H1 (cell line): ENCODE measurements around the gene ATXN7L3. TPM values are rescaled to one million over a fixed set of nuclear protein-coding genes. Genes with fewer than 3 reads are reported as not detected.

Source experiments
- CTCF ChIA-PET: fragments of 300-600 bp; sonication (Branson Sonifier 250); formaldehyde crosslinking; loops from one replicate; lab custom pipeline; 2021; ENCODE audit not compliant: partially characterized antibody; lab: Charles Lee
- POLR2A ChIA-PET: fragments of 300-600 bp; sonication (Branson Sonifier 250); formaldehyde crosslinking; loops from one replicate; lab custom pipeline; 2021; ENCODE audit warnings: inconsistent platforms; ENCODE audit not compliant: partially characterized antibody; lab: Charles Lee
- DNase-seq, 2 experiments: peaks; one replicate each; pipeline versions ENCODE4 v3.0.0 to v3.0.0-alpha.2; 2010 to 2022; ENCODE audit warnings: low spot score in 2 of 2, low read depth in 1 of 2, mixed read lengths in 1 of 2
- FAIRE-seq: peaks from 2 replicates; lab custom pipeline; 2011; peaks lifted over from hg19 to GRCh38; lab: Jason Lieb, UNC
- H2AFZ ChIP-seq: 2 replicates; pipeline ENCODE4 v1.8.1; 2012; ENCODE audit warnings: low read length, inconsistent platforms
- H2AK5ac ChIP-seq: 2 replicates; pipeline ENCODE4 v1.6.1; 2013; ENCODE audit warnings: low read depth, low read length
- H2BK120ac ChIP-seq: replicated peaks from 2 replicates; pipeline ENCODE3; 2013; ENCODE audit warnings: low read depth, low read length, inconsistent platforms
- H2BK12ac ChIP-seq: 2 replicates; pipeline ENCODE4 v1.6.1; 2013; ENCODE audit warnings: low read depth, low read length
- H2BK15ac ChIP-seq: 2 replicates; pipeline ENCODE4 v1.6.1; 2013; ENCODE audit warnings: low read length
- H2BK20ac ChIP-seq: 2 replicates; pipeline ENCODE4 v1.6.1; 2013; ENCODE audit warnings: low read length
- H2BK5ac ChIP-seq: 2 replicates; pipeline ENCODE4 v1.6.1; 2013; ENCODE audit warnings: low read depth, low read length
- H3K14ac ChIP-seq: 2 replicates; pipeline ENCODE4 v1.6.1; 2013; ENCODE audit warnings: inconsistent platforms; ENCODE audit not compliant: insufficient read length
- H3K18ac ChIP-seq: 2 replicates; pipeline ENCODE4 v1.6.1; 2013; ENCODE audit warnings: low read length; ENCODE audit errors: extremely low read depth
- H3K23ac ChIP-seq: 2 replicates; pipeline ENCODE4 v1.6.1; 2013; ENCODE audit warnings: inconsistent platforms; ENCODE audit not compliant: insufficient read length
- H3K23me2 ChIP-seq: 2 replicates; pipeline ENCODE4 v1.6.1; 2013; ENCODE audit warnings: low read depth, low read length
- H3K27ac ChIP-seq: 2 replicates; pipeline ENCODE4 v1.6.1; 2011; ENCODE audit warnings: low read depth, low read length, inconsistent platforms
- H3K27me3 ChIP-seq, 4 experiments: replicated peaks in 1 of 4; 1 replicate in 1 of 4; 2 replicates in 3 of 4; pipeline versions ENCODE4 v1.6.1 to v1.8.1; 2011 to 2013; ENCODE audit warnings: low read length in 3 of 4, mild to moderate bottlenecking in 3 of 4, inconsistent platforms in 2 of 4, mixed read lengths in 2 of 4, moderate library complexity in 1 of 4; ENCODE audit not compliant: control insufficient read depth in 3 of 4, insufficient read depth in 3 of 4; ENCODE audit errors: extremely low read depth in 1 of 4
- H3K36me3 ChIP-seq, 4 experiments: 2 replicates each; pipeline versions ENCODE4 v1.6.1 to v1.8.1; 2011 to 2013; ENCODE audit warnings: mild to moderate bottlenecking in 4 of 4, low read length in 3 of 4, moderate library complexity in 2 of 4, control low read depth in 1 of 4, inconsistent platforms in 1 of 4; ENCODE audit not compliant: insufficient read depth in 4 of 4, control insufficient read depth in 2 of 4
- H3K4ac ChIP-seq: replicated peaks from 2 replicates; pipeline ENCODE3; 2013; ENCODE audit warnings: low read length, low read depth, mixed read lengths, inconsistent platforms; ENCODE audit not compliant: insufficient read length
- H3K4me1 ChIP-seq, 4 experiments: replicated peaks in 1 of 4; 1 replicate in 1 of 4; 2 replicates in 3 of 4; pipeline versions ENCODE4 v1.6.1 to v1.8.1; 2011 to 2013; ENCODE audit warnings: low read length in 3 of 4, inconsistent platforms in 2 of 4, mixed read lengths in 1 of 4; ENCODE audit not compliant: insufficient read depth in 4 of 4, control insufficient read depth in 3 of 4
- H3K4me2 ChIP-seq, 2 experiments: 2 replicates each; pipeline versions ENCODE4 v1.6.1 to v1.8.1; 2011 to 2013; ENCODE audit warnings: low read depth in 2 of 2, low read length in 2 of 2, control low read depth in 1 of 2, inconsistent platforms in 1 of 2, mild to moderate bottlenecking in 1 of 2; ENCODE audit not compliant: insufficient read depth in 1 of 2
- H3K4me3 ChIP-seq, 4 experiments: fragments of 200-600, 300-600 bp in 1 of 4; sonication (generic), shearing (Covaris generic), sonication (Bioruptor Twin) in 1 of 4; 2 replicates each; pipeline versions ENCODE4 v1.5.1 to v1.8.1; 2011 to 2016; ENCODE audit warnings: low read length in 4 of 4, low read depth in 3 of 4, control low read depth in 2 of 4, inconsistent platforms in 2 of 4, mild to moderate bottlenecking in 2 of 4, mixed read lengths in 1 of 4, moderate library complexity in 1 of 4; ENCODE audit not compliant: insufficient read depth in 2 of 4; ENCODE audit errors: extremely low read depth in 1 of 4
- H3K56ac ChIP-seq: replicated peaks from 2 replicates; pipeline ENCODE3; 2013; ENCODE audit warnings: low read depth, mild to moderate bottlenecking, mixed read lengths, low read length, inconsistent platforms; ENCODE audit not compliant: insufficient read length
- H3K79me1 ChIP-seq: 2 replicates; pipeline ENCODE4 v1.6.1; 2013; ENCODE audit warnings: low read depth, low read length, control low read depth
- H3K79me2 ChIP-seq, 2 experiments: 2 replicates each; pipeline versions ENCODE4 v1.6.1 to v1.8.1; 2012 to 2013; ENCODE audit warnings: low read length in 2 of 2, mild to moderate bottlenecking in 2 of 2, inconsistent platforms in 1 of 2; ENCODE audit not compliant: insufficient read depth in 2 of 2, control insufficient read depth in 1 of 2
- H3K9ac ChIP-seq, 4 experiments: replicated peaks in 1 of 4; 1 replicate in 1 of 4; 2 replicates in 3 of 4; pipeline versions ENCODE4 v1.6.1 to v1.8.1; 2011 to 2013; ENCODE audit warnings: low read depth in 3 of 4, low read length in 3 of 4, control low read depth in 2 of 4, mild to moderate bottlenecking in 2 of 4, moderate library complexity in 2 of 4, inconsistent platforms in 1 of 4; ENCODE audit errors: extremely low read depth in 1 of 4
- H3K9me3 ChIP-seq, 2 experiments: 2 replicates each; pipeline versions ENCODE4 v1.6.1 to v1.8.1; 2012 to 2013; ENCODE audit warnings: mild to moderate bottlenecking in 2 of 2, moderate library complexity in 2 of 2, control low read depth in 1 of 2, inconsistent platforms in 1 of 2, low read depth in 1 of 2, low read length in 1 of 2, mixed read lengths in 1 of 2; ENCODE audit not compliant: insufficient read depth in 2 of 2
- H4K20me1 ChIP-seq, 2 experiments: replicated peaks in 1 of 2; 2 replicates each; pipeline versions ENCODE3 to v1.8.1; 2011 to 2013; ENCODE audit warnings: inconsistent platforms in 2 of 2, low read length in 2 of 2, mild to moderate bottlenecking in 1 of 2; ENCODE audit not compliant: insufficient read depth in 2 of 2, control insufficient read depth in 1 of 2
- H4K5ac ChIP-seq: 2 replicates; pipeline ENCODE4 v1.6.1; 2013; ENCODE audit warnings: low read length, low read depth, mixed read lengths, inconsistent platforms; ENCODE audit not compliant: insufficient read length
- H4K8ac ChIP-seq: 2 replicates; pipeline ENCODE4 v1.8.0; 2013; ENCODE audit warnings: mild to moderate bottlenecking, moderate library complexity, low read length, inconsistent platforms; ENCODE audit not compliant: insufficient read depth; ENCODE audit errors: extremely low read depth
- H4K91ac ChIP-seq: replicated peaks from 2 replicates; pipeline ENCODE3; 2013; ENCODE audit warnings: low read length, mixed read lengths, inconsistent platforms; ENCODE audit not compliant: insufficient read length
- ASH2L ChIP-seq: fragments of 200-600, 300-600 bp; sonication (generic); IDR thresholded peaks from one replicate; pipeline ENCODE4 v1.7.1; 2017; ENCODE audit warnings: low read length
- ATF3 ChIP-seq: IDR thresholded peaks from 2 replicates; pipeline ENCODE4 v1.6.1; 2011; ENCODE audit warnings: low read depth, mild to moderate bottlenecking, low read length; ENCODE audit not compliant: insufficient read depth
- BACH1 ChIP-seq: IDR thresholded peaks from 2 replicates; pipeline ENCODE4 v1.6.1; 2012; ENCODE audit warnings: low read length, improper control_type of control experiment
- CBX5 ChIP-seq: fragments of 300-800, 300-1000 bp; sonication (generic); IDR thresholded peaks from 2 replicates; pipeline ENCODE4 v1.7.1; 2016; ENCODE audit warnings: antibody characterized with exemption, low read length, low read depth
- KDM4A ChIP-seq: IDR thresholded peaks from one replicate; pipeline ENCODE4 v1.7.1; 2012; ENCODE audit warnings: low read depth, mild to moderate bottlenecking, moderate library complexity, low read length, inconsistent platforms; ENCODE audit not compliant: severe bottlenecking
- KDM5A ChIP-seq: fragments of 200-600 bp; IDR thresholded peaks from 2 replicates; pipeline ENCODE4 v1.7.1; 2012; ENCODE audit warnings: mild to moderate bottlenecking, low read length, inconsistent platforms, mixed read lengths
- PHF8 ChIP-seq: fragments of 200-600 bp; sonication (generic); conservative IDR thresholded peaks from 2 replicates; pipeline ENCODE4 v1.7.1; 2012; ENCODE audit warnings: low read depth, mild to moderate bottlenecking, inconsistent platforms, low read length, moderate library complexity
- POLR2AphosphoS5 ChIP-seq: IDR thresholded peaks from 2 replicates; pipeline ENCODE4 v1.6.1; 2011; ENCODE audit warnings: low read depth, low read length
- TAF1 ChIP-seq: IDR thresholded peaks from 2 replicates; pipeline ENCODE4 v1.6.1; 2011; ENCODE audit warnings: mild to moderate bottlenecking, low read depth, low read length
- TAF7 ChIP-seq: optimal IDR thresholded peaks from 2 replicates; pipeline ENCODE3; 2011; ENCODE audit warnings: low read depth, mild to moderate bottlenecking, inconsistent platforms, low read length, moderate library complexity, borderline replicate concordance
- TEAD4 ChIP-seq: IDR thresholded peaks from 2 replicates; pipeline ENCODE4 v1.6.1; 2012; ENCODE audit warnings: low read depth, low read length, inconsistent platforms, mixed read lengths
- WGBS, 2 experiments: shearing (Covaris generic) in 1 of 2; methylation state at CpG; one replicate each; pipeline versions ENCODE4 v1.1.6 to v1.1.7; 2013 to 2015; ENCODE audit warnings: low lambda C conversion rate in 2 of 2, mixed read lengths in 2 of 2, inconsistent platforms in 1 of 2, low coverage in 1 of 2, missing lambda C conversion rate in 1 of 2; ENCODE audit not compliant: insufficient replicate concordance in 2 of 2, insufficient coverage in 1 of 2, insufficient read length in 1 of 2; ENCODE audit errors: extremely low coverage in 1 of 2, missing lambda C conversion rate in 1 of 2; 5-methylcytosine and 5-hydroxymethylcytosine counted together
- polyA plus RNA-seq, 7 experiments: library from polyadenylated mRNA; depleted of rRNA in 3 of 7; stranded (reverse) in 5 of 7; unstranded in 2 of 7; fragments of >200 nt in 5 of 7; fragments of 200-250 nt in 2 of 7; gene quantifications; 1 replicate in 5 of 7; 2 replicates in 1 of 7; 4 replicates in 1 of 7; pipeline versions ENCODE4 v1.2.1 to v1.2.3, GENCODE V29; 2011 to 2013; ENCODE audit warnings: missing spikeins in 2 of 7, mixed read lengths in 2 of 7
- total RNA-seq: library from RNA; stranded (reverse); fragmentation: NEBNext Ultra II Directional; extraction: Animal tissue kit (Norgen Biotek cat#: 25700); gene quantifications from 2 replicates; pipeline ENCODE4 v1.2.1, GENCODE V29; 2021

ATXN7L3 gene
- total and polyA plus RNA-seq, 2 of the 8 experiments (the other 6 are each of a cell fraction or from before 2014, with no cell fraction given): 53.7 to 103 TPM

- no peak overlapping the region for H3K56ac ChIP-seq
- peak overlapping the region; percentile 91; the same call in 1 of the 2 replicates for H3K27ac ChIP-seq
- peak overlapping the region; percentile 100 for H3K18ac ChIP-seq
- no peaks in the 10 kb centered on the region for H3K9me3 ChIP-seq
- no peak overlapping the region; the same call in 1 of the 2 replicates for H2AK5ac ChIP-seq
- H2BK5ac ChIP-seq: peak overlapping the region; percentile 97
- H4K91ac ChIP-seq: no peak overlapping the region
- H2BK120ac ChIP-seq: no peak overlapping the region
- peak overlapping the region; percentile 92; the same call in 1 of the 2 replicates for H4K8ac ChIP-seq
- peak overlapping the region; percentile 71 to 76 for H3K4me2 ChIP-seq
- FAIRE-seq (no peak), DNase-seq (peak in 1 of 2 experiments; percentile 63)
- H3K27me3 ChIP-seq: no peaks in the 10 kb centered on the region
- WGBS, 2 experiments: 15% methylated on average over 29 of the region's 32 CpGs; no CpG with 5 or more reads in 1 of the 2 experiments
- CTCF ChIA-PET: interaction anchor here (0.7 to 6.3 kb wide), 7 partner anchors 15 to 166 kb away, joined by 3 to 36 read pairs (median 6); partner anchors contain the start of gene ASB16
- H2BK15ac ChIP-seq: no peak overlapping the region
- no peaks in the 10 kb centered on the region; the same call in 1 of the 2 replicates for H3K23me2 ChIP-seq
- H3K23ac ChIP-seq: no peak overlapping the region
- H3K36me3 ChIP-seq: peaks cover 7 to 15% (median 12%) of the 10 kb centered on the region in 4 experiments; a peak in 7 of 8 replicates
- H3K14ac ChIP-seq: no peak overlapping the region
- POLR2A ChIA-PET: interaction anchor here (0.7 to 5.8 kb wide), 15 partner anchors 9 to 270 kb away, joined by 3 to 84 read pairs (median 6); partner anchors contain the start of genes ASB16, ATXN7L3 and HDAC5
- H2BK20ac ChIP-seq: no peak overlapping the region
- no peak overlapping the region; the same call in 1 of the 2 replicates for H2BK12ac ChIP-seq
- no peak overlapping the region for H3K4ac ChIP-seq
- H3K4me3 ChIP-seq: peak overlapping the region; percentile 93 to 99 (median 98)
- peak overlapping the region; percentile 84 for H4K5ac ChIP-seq
- H3K9ac ChIP-seq: peak overlapping the region; percentile 84 to 98 (median 90)
- H2AFZ ChIP-seq: peak overlapping the region; percentile 92
- peaks cover 0 to 6% (median 5%) of the 10 kb centered on the region in 4 experiments; a peak in 5 of 7 replicates for H3K4me1 ChIP-seq
- H4K20me1 ChIP-seq: peaks cover 0 to 5% of the 10 kb centered on the region in 2 experiments
- peaks cover 3 to 39% of the 10 kb centered on the region in 2 experiments; a peak in 3 of 4 replicates for H3K79me2 ChIP-seq
- H3K79me1 ChIP-seq: peaks cover 6% of the 10 kb centered on the region
- TF ChIP-seq ATF3 (no peak), POLR2AphosphoS5 (no peak), TAF7 (no peak), TEAD4 (no peak), KDM5A (no peak), BACH1 (no peak), KDM4A (no peak), TAF1 (peak; percentile 36; the same call in 1 of the 2 replicates), PHF8 (peak; percentile 49; the same call in 1 of the 2 replicates), CBX5 (no peak), ASH2L (peak; percentile 6)
These were observed 12.4 kb downstream of the ATXN7L3 start for GRCh38 chr17:44187131-44187899.
